ENCODE measurements around the gene MBOAT1. TPM values are rescaled to one million over a fixed set of nuclear protein-coding genes. Genes with fewer than 3 reads are reported as not detected.

MBOAT1 gene
- polyA plus RNA-seq, 1 donor from 2014 or later, result not detected

GRCh38 chr6:20192625-20193024 is 19.6 kb downstream of the MBOAT1 start:
- H3K27me3 ChIP-seq (ENCODE audit: insufficient read depth, low read depth, low read length), result no peaks in the 10 kb centered on the region
- no peaks in the 10 kb centered on the region for H4K20me1 ChIP-seq (ENCODE audit: insufficient read depth)
- no peak overlapping the region for H3K9ac ChIP-seq (ENCODE audit: low read length)
- H3K4me3 ChIP-seq (ENCODE audit: low read length), result no peak overlapping the region
- H3K79me2 ChIP-seq (replicated peaks; ENCODE audit: insufficient read depth, low read length), result no peaks in the 10 kb centered on the region
- no peaks in the 10 kb centered on the region for H3K9me3 ChIP-seq (ENCODE audit: low read length)
- no peak overlapping the region for H2AFZ ChIP-seq (ENCODE audit: low read depth, low read length)
- no peaks in the 10 kb centered on the region for H3K9me2 ChIP-seq (ENCODE audit: insufficient read depth, low read length)
- no peaks in the 10 kb centered on the region for H3K36me3 ChIP-seq (ENCODE audit: insufficient read depth, low read length)
- no peak for TF ChIP-seq EP300 (conservative IDR thresholded peaks at IDR 0.05; ENCODE audit: poor library complexity, severe bottlenecking)
- no peak for TF ChIP-seq POLR2AphosphoS5 (IDR thresholded peaks at IDR 0.05)
- TF ChIP-seq SMC3 (conservative IDR thresholded peaks at IDR 0.05; ENCODE audit: poor library complexity), result no peak
- TF ChIP-seq EZH2 (IDR thresholded peaks at IDR 0.05; ENCODE audit: borderline replicate concordance, insufficient read depth, low read length, poor library complexity, severe bottlenecking), result no peak
- no peak for TF ChIP-seq CTCF (IDR thresholded peaks at IDR 0.05; ENCODE audit: poor library complexity, severe bottlenecking)
- TF ChIP-seq MXI1 (conservative IDR thresholded peaks at IDR 0.05; ENCODE audit: poor library complexity, severe bottlenecking), result no peak
- no peak for TF ChIP-seq RAD21 (conservative IDR thresholded peaks at IDR 0.05)
- TF ChIP-seq TAF1 (IDR thresholded peaks at IDR 0.05; ENCODE audit: low read depth), result no peak
- no peak for TF ChIP-seq REST (IDR thresholded peaks at IDR 0.05; ENCODE audit: borderline replicate concordance)
- H3F3A ChIP-seq (ENCODE audit: insufficient read depth, low read length, poor library complexity, severe bottlenecking), result no peaks in the 10 kb centered on the region
- no peak overlapping the region for H3K4me2 ChIP-seq (ENCODE audit: low read length)
- no peak overlapping the region for H3K27ac ChIP-seq (ENCODE audit: low read length)

- Histone ChIP-seq H4K20me1 (ENCODE audit: insufficient read depth) (no peaks in the 10 kb centered on the region), H3K27ac (ENCODE audit: low read length) (no peak overlapping the region), H2AFZ (ENCODE audit: low read depth, low read length) (no peak overlapping the region), H3K36me3 (ENCODE audit: insufficient read depth, low read length) (no peaks in the 10 kb centered on the region), H3F3A (ENCODE audit: insufficient read depth, low read length, poor library complexity, severe bottlenecking) (no peaks in the 10 kb centered on the region), H3K27me3 (ENCODE audit: insufficient read depth, low read depth, low read length) (no peaks in the 10 kb centered on the region), H3K4me2 (ENCODE audit: low read length) (no peak overlapping the region), H3K79me2 (replicated peaks; ENCODE audit: insufficient read depth, low read length) (no peaks in the 10 kb centered on the region), H3K9ac (ENCODE audit: low read length) (no peak overlapping the region), H3K9me2 (ENCODE audit: insufficient read depth, low read length) (no peaks in the 10 kb centered on the region), H3K9me3 (ENCODE audit: low read length) (no peaks in the 10 kb centered on the region), H3K4me3 (ENCODE audit: low read length) (no peak overlapping the region)
- no peak for TF ChIP-seq RAD21 (conservative IDR thresholded peaks at IDR 0.05)
- no peak for TF ChIP-seq TAF1 (IDR thresholded peaks at IDR 0.05; ENCODE audit: low read depth)
- TF ChIP-seq CTCF (IDR thresholded peaks at IDR 0.05; ENCODE audit: poor library complexity, severe bottlenecking), result no peak
- TF ChIP-seq REST (IDR thresholded peaks at IDR 0.05; ENCODE audit: borderline replicate concordance), result no peak
- no peak for TF ChIP-seq SMC3 (conservative IDR thresholded peaks at IDR 0.05; ENCODE audit: poor library complexity)
- TF ChIP-seq EP300 (conservative IDR thresholded peaks at IDR 0.05; ENCODE audit: poor library complexity, severe bottlenecking), result no peak
- TF ChIP-seq EZH2 (IDR thresholded peaks at IDR 0.05; ENCODE audit: borderline replicate concordance, insufficient read depth, low read length, poor library complexity, severe bottlenecking), result no peak
- TF ChIP-seq POLR2AphosphoS5 (IDR thresholded peaks at IDR 0.05), result no peak
- TF ChIP-seq MXI1 (conservative IDR thresholded peaks at IDR 0.05; ENCODE audit: poor library complexity, severe bottlenecking), result no peak
Measured at GRCh38 chr6:20191992-20192391, 20.3 kb downstream of the MBOAT1 start.
